ENCODE data around the gene PIPOX. TPM values are rescaled to one million over a fixed set of nuclear protein-coding genes. Genes with fewer than 3 reads are reported as not detected.
A peak's percentile ranks its signal among the peaks of the same experiment; 100 is the strongest.

The PIPOX gene
- total and polyA plus RNA-seq, 2 of the 13 experiments (the other 11 are each of a cell fraction or from before 2014, with no cell fraction given) = 87.3 to 154 TPM

GRCh38 chr17:29012535-29012934, 30.4 kb upstream of the PIPOX start:
- no peak for FAIRE-seq
- in situ Hi-C loops (cut with HindIII; ENCODE audit: extremely low pct_ligation_motif_present, low pct_unique_long_range_greater_than_20kb) = no loop called here
- H3K4me2 ChIP-seq (ENCODE audit: low read depth, low read length) = no peak overlapping the region

GRCh38 chr17:29014716-29015115, 28.2 kb upstream of the PIPOX start:
- FAIRE-seq (no peak), DNase-seq (ENCODE audit: low spot score) (no peak), ATAC-seq (no peak)
- H3K36me3 ChIP-seq (replicated peaks in 1 of 2; ENCODE audit: control insufficient read depth in 1 of 2, insufficient read depth in 2 of 2, low read length in 2 of 2) = no peaks in the 10 kb centered on the region
- no peak overlapping the region for H3K27ac ChIP-seq (ENCODE audit: extremely low read length, insufficient read depth, low read length)
- CTCF ChIA-PET (ENCODE audit: low intra/inter-chr PET ratio, low total read pairs) = no interaction called here
- WGBS (ENCODE audit: low lambda C conversion rate) = 47% methylated on average over 5 of the region's 5 CpGs
- BruUV-seq (replicated peaks) = no TSS peak
- no peaks in the 10 kb centered on the region for H3K9me3 ChIP-seq (ENCODE audit: low read length)
- H3K27me3 ChIP-seq (ENCODE audit: control insufficient read depth in 1 of 2, insufficient read depth in 2 of 2, low read length in 2 of 2) = peaks cover 0 to 43% of the 10 kb centered on the region in 2 experiments; a peak in 4 of 5 replicates
- H3K4me1 ChIP-seq (ENCODE audit: insufficient read depth, low read length) = peaks cover 19% of the 10 kb centered on the region
- no peaks in the 10 kb centered on the region for H4K20me1 ChIP-seq (ENCODE audit: insufficient read depth, low read length)
- H3K79me2 ChIP-seq (ENCODE audit: insufficient read depth, low read length) = no peaks in the 10 kb centered on the region
- intact Hi-C loops (cut with micrococcal nuclease; ENCODE audit: unreplicated experiment) (loop anchor here (10.0 kb wide), 1 partner anchor 50 kb away; no protein-coding TSS in a partner anchor), in situ Hi-C loops (cut with HindIII; ENCODE audit: extremely low pct_ligation_motif_present, low pct_unique_long_range_greater_than_20kb) (no loop called here)
- H3K9ac ChIP-seq (ENCODE audit: insufficient read depth, low read depth, low read length) = no peak overlapping the region
- no peak overlapping the region for H3K4me2 ChIP-seq (ENCODE audit: low read depth, low read length)
- H3K4me3 ChIP-seq (replicated peaks in 1 of 3; ENCODE audit: insufficient read depth in 1 of 3, low read depth in 2 of 3, low read length in 3 of 3) = no peak overlapping the region
- POLR2A ChIA-PET = no interaction called here
- no peak overlapping the region for H2AFZ ChIP-seq (ENCODE audit: low read length)
- no peak for TF ChIP-seq PRDM4 (CRISPR knock-in tag; IDR thresholded peaks at IDR 0.05; ENCODE audit: borderline replicate concordance)

More at GRCh38 chr17:29012535-29012934, 30.4 kb upstream of the PIPOX start:
- Histone ChIP-seq H3K27me3 (ENCODE audit: control insufficient read depth in 1 of 2, insufficient read depth in 2 of 2, low read length in 2 of 2) (peaks cover 0 to 24% of the 10 kb centered on the region in 2 experiments; a peak in 3 of 5 replicates), H3K27ac (ENCODE audit: extremely low read length, insufficient read depth, low read length) (no peak overlapping the region), H3K9ac (ENCODE audit: insufficient read depth, low read depth, low read length) (no peak overlapping the region), H3K79me2 (ENCODE audit: insufficient read depth, low read length) (no peaks in the 10 kb centered on the region), H3K36me3 (replicated peaks in 1 of 2; ENCODE audit: control insufficient read depth in 1 of 2, insufficient read depth in 2 of 2, low read length in 2 of 2) (no peaks in the 10 kb centered on the region), H2AFZ (ENCODE audit: low read length) (no peak overlapping the region), H3K4me1 (ENCODE audit: insufficient read depth, low read length) (peaks cover 33% of the 10 kb centered on the region), H4K20me1 (ENCODE audit: insufficient read depth, low read length) (no peaks in the 10 kb centered on the region), H3K4me3 (replicated peaks in 1 of 3; ENCODE audit: insufficient read depth in 1 of 3, low read depth in 2 of 3, low read length in 3 of 3) (no peak overlapping the region), H3K9me3 (ENCODE audit: low read length) (no peaks in the 10 kb centered on the region)
- intact Hi-C loops (cut with micrococcal nuclease; ENCODE audit: unreplicated experiment) = loop anchor here (10.0 kb wide), 1 partner anchor 48 kb away; no protein-coding TSS in a partner anchor
- CTCF ChIA-PET (ENCODE audit: low intra/inter-chr PET ratio, low total read pairs) = no interaction called here
- ATAC-seq = no peak
- no peak for TF ChIP-seq FOXP1 (IDR thresholded peaks at IDR 0.05)
- no peak for TF ChIP-seq FOXP1 (CRISPR knock-in tag; IDR thresholded peaks at IDR 0.05)
- TF ChIP-seq ZMAT3 (CRISPR knock-in tag; conservative IDR thresholded peaks at IDR 0.05) = no peak
- no peak for TF ChIP-seq ZNF329 (CRISPR knock-in tag; IDR thresholded peaks at IDR 0.05; ENCODE audit: low read depth)
- no peak for TF ChIP-seq ZFP36 (IDR thresholded peaks at IDR 0.05; ENCODE audit: borderline replicate concordance, low read depth, low read length, partially characterized antibody)
- TF ChIP-seq MZF1 (CRISPR knock-in tag; IDR thresholded peaks at IDR 0.05; ENCODE audit: borderline replicate concordance) = no peak
- peak; percentile 71 for TF ChIP-seq CREB1 (IDR thresholded peaks at IDR 0.05)
- TF ChIP-seq CREB1 (CRISPR knock-in tag; IDR thresholded peaks at IDR 0.05) = no peak
- no peak for TF ChIP-seq AGO2 (optimal IDR thresholded peaks at IDR 0.05; ENCODE audit: low read depth, low read length)
- WGBS (ENCODE audit: low lambda C conversion rate) = 11% methylated on average over 1 of the region's 1 CpG
- no peak for DNase-seq (ENCODE audit: low spot score)
- POLR2A ChIA-PET = no interaction called here
- BruUV-seq (replicated peaks) = no TSS peak
